ENCODE data around the gene NBEAL2. TPM values are rescaled to one million over a fixed set of nuclear protein-coding genes. Genes with fewer than 3 reads are reported as not detected.

Gene NBEAL2
- total and polyA plus RNA-seq, 7 donors: 5.4 to 13.0 (median 7.4) TPM

GRCh38 chr3:46991406-46992165 is 12.1 kb downstream of the NBEAL2 start:
- DNase-seq: peak in 1 of 2 donors; percentile 35
- H3K4me3 ChIP-seq: no peak overlapping the region
- no peaks in the 10 kb centered on the region for H3K4me1 ChIP-seq
- peaks cover 0 to 8% of the 10 kb centered on the region in 2 donors for H3K36me3 ChIP-seq (ENCODE audit: insufficient read depth in 1 of 2, low read depth in 1 of 2)
- ATAC-seq: no peak
- no peak overlapping the region for H3K27ac ChIP-seq
- no peaks in the 10 kb centered on the region for H3K9me3 ChIP-seq
- no peak for TF ChIP-seq CTCF (IDR thresholded peaks at IDR 0.05)
- H3K27me3 ChIP-seq (ENCODE audit: insufficient read depth in 3 of 3, low read length in 2 of 3): no peaks in the 10 kb centered on the region
- intact Hi-C loops (cut with DNase I): loop anchor here in 1 of 2 donors (10.0 kb wide), 1 partner anchor 287 kb away; the partner anchor contains the start of gene TMIE
- WGBS, 3 donors: 91 to 94% (median 94%) methylated on average over 16 of the region's 16 CpGs

GRCh38 chr3:46992231-46992630 is 12.8 kb downstream of the NBEAL2 start:
- whole genome bisulfite sequencing, 3 donors: 90 to 93% (median 92%) methylated on average over 4 to 9 of the region's 9 CpGs
- Histone ChIP-seq H3K36me3 (ENCODE audit: insufficient read depth in 1 of 2, low read depth in 1 of 2) (peaks cover 0 to 8% of the 10 kb centered on the region in 2 donors), H3K9me3 (no peaks in the 10 kb centered on the region), H3K4me1 (no peaks in the 10 kb centered on the region), H3K27ac (no peak overlapping the region), H3K4me3 (no peak overlapping the region), H3K27me3 (ENCODE audit: insufficient read depth in 3 of 3, low read length in 2 of 3) (no peaks in the 10 kb centered on the region)
- DNase-seq: peak in 1 of 2 donors; percentile 40
- no peak for ATAC-seq
- TF ChIP-seq CTCF (IDR thresholded peaks at IDR 0.05): no peak
- intact Hi-C loops (cut with DNase I): loop anchor here in 1 of 2 donors (10.0 kb wide), 1 partner anchor 287 kb away; the partner anchor contains the start of gene TMIE

DNA sequence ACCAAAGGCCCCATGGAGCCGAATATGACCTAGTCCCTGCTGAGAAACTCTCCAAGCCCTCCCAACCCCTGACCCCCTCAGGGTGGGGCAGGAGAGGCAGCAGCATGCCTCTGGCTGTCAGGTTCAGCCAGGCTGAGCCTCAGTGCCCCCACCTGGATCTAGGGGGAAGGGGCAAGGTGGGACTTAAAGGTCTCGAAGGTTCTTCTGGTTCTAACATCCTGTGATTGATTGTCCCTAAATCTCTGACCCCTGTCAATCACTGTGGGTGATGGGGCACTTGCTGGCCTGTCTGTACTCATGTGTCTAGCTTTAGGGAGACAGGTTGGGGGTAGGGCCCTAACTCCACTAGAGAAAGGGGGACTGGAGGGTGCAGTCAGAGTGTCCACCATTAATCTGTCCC is 13.8 kb downstream of the NBEAL2 start:
- no peak for TF ChIP-seq CTCF (IDR thresholded peaks at IDR 0.05)
- no peaks in the 10 kb centered on the region for H3K27me3 ChIP-seq (ENCODE audit: insufficient read depth in 3 of 3, low read length in 2 of 3)
- no peaks in the 10 kb centered on the region for H3K9me3 ChIP-seq
- H3K36me3 ChIP-seq (ENCODE audit: insufficient read depth in 1 of 2, low read depth in 1 of 2): peaks cover 0 to 8% of the 10 kb centered on the region in 2 donors
- H3K4me3 ChIP-seq: no peak overlapping the region
- DNase-seq (peak in 1 of 2 donors; percentile 39), ATAC-seq (no peak)
- H3K4me1 ChIP-seq: no peaks in the 10 kb centered on the region
- intact Hi-C loops (cut with DNase I): loop anchor here in 1 of 2 donors (10.0 kb wide), 1 partner anchor 288 kb away; the partner anchor contains the start of gene TMIE
- no peak overlapping the region for H3K27ac ChIP-seq
- WGBS, 3 donors: 84 to 97% (median 90%) methylated on average over 2 of the region's 2 CpGs

DNA sequence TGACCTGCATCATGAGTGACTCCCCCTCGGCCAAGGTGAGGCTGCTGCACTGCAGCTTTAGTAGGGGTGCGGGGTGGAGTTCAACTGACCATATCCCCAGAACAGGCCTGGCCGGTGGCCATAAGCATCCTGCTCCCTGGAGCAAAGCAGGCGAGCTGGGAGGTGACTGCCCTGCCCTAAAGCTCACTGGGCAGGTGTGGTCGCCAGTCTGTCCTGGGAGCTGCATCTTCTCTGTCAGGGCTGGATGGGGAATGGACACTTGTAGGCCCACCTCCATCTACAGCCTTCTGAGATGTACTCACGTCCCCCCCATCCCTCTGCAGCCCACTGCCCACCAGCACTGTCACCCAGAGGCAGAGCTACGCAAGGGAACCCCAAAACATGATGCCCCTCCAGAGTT is 14.5 kb downstream of the NBEAL2 start:
- 88 to 94% (median 90%) methylated on average over 7 of the region's 7 CpGs for WGBS, 3 donors
- intact Hi-C loops (cut with DNase I): loop anchor here in 1 of 2 donors (10.0 kb wide), 1 partner anchor 289 kb away; the partner anchor contains the start of gene TMIE
- Histone ChIP-seq H3K9me3 (no peaks in the 10 kb centered on the region), H3K36me3 (ENCODE audit: insufficient read depth in 1 of 2, low read depth in 1 of 2) (peaks cover 0 to 8% of the 10 kb centered on the region in 2 donors), H3K27me3 (ENCODE audit: insufficient read depth in 3 of 3, low read length in 2 of 3) (no peaks in the 10 kb centered on the region), H3K27ac (no peak overlapping the region), H3K4me3 (no peak overlapping the region), H3K4me1 (no peaks in the 10 kb centered on the region)
- ATAC-seq (no peak), DNase-seq (peak in 1 of 2 donors; percentile 40)
- TF ChIP-seq CTCF (IDR thresholded peaks at IDR 0.05): no peak

Data from psoas muscle (tissue), 8 donors.